Measurements from ENCODE around the gene TRIM54. TPM values are rescaled to one million over a fixed set of nuclear protein-coding genes. Genes with fewer than 3 reads are reported as not detected.
"Not testable (repeated sequence)": the region's sequence is repeated elsewhere in the genome, so short reads cannot be mapped to it uniquely, and the experiment has no call there.

TRIM54 gene
- total RNA-seq, 1 donor = not detected

- no peak for DNase-seq (ENCODE audit: low read depth)
- H3K4me3 ChIP-seq (ENCODE audit: low read depth, low read length) = no peak overlapping the region
- TF ChIP-seq CTCF (IDR thresholded peaks at IDR 0.05; ENCODE audit: insufficient read depth, low read depth, low read length) = no peak
Observed at GRCh38 chr2:27312152-27312551, 29.9 kb downstream of the TRIM54 start.

GRCh38 chr2:27313882-27314645 is 31.8 kb downstream of the TRIM54 start:
- DNase-seq (ENCODE audit: low read depth) = no peak
- no peak for TF ChIP-seq CTCF (IDR thresholded peaks at IDR 0.05; ENCODE audit: insufficient read depth, low read depth, low read length)
- no peak overlapping the region for H3K4me3 ChIP-seq (ENCODE audit: low read depth, low read length)

- no peak for TF ChIP-seq CTCF (IDR thresholded peaks at IDR 0.05; ENCODE audit: insufficient read depth, low read depth, low read length)
- no peak for DNase-seq (ENCODE audit: low read depth)
- no peak overlapping the region for H3K4me3 ChIP-seq (ENCODE audit: low read depth, low read length)
Observed at GRCh38 chr2:27314709-27315108, 32.5 kb downstream of the TRIM54 start.

- TF ChIP-seq CTCF (IDR thresholded peaks at IDR 0.05; ENCODE audit: insufficient read depth, low read depth, low read length) = no peak
- H3K4me3 ChIP-seq (ENCODE audit: low read depth, low read length) = no peak overlapping the region
- DNase-seq (ENCODE audit: low read depth) = no peak
Observed at GRCh38 chr2:27315122-27315521, 32.9 kb downstream of the TRIM54 start.

GRCh38 chr2:27316655-27317412 is 34.6 kb downstream of the TRIM54 start:
- H3K4me3 ChIP-seq (ENCODE audit: low read depth, low read length) = no peak overlapping the region
- no peak for DNase-seq (ENCODE audit: low read depth)
- TF ChIP-seq CTCF (IDR thresholded peaks at IDR 0.05; ENCODE audit: insufficient read depth, low read depth, low read length) = no peak

- not testable (repeated sequence) for H3K4me3 ChIP-seq (ENCODE audit: low read depth, low read length); DNase-seq (ENCODE audit: low read depth)
Observed at GRCh38 chr2:27319839-27320238, 37.6 kb downstream of the TRIM54 start.

GRCh38 chr2:27320958-27321543 is 38.8 kb downstream of the TRIM54 start:
- DNase-seq (ENCODE audit: low read depth) = peak; percentile 97
- TF ChIP-seq CTCF (IDR thresholded peaks at IDR 0.05; ENCODE audit: insufficient read depth, low read depth, low read length) = peak; percentile 63
- H3K4me3 ChIP-seq (ENCODE audit: low read depth, low read length) = no peak overlapping the region

All from fibroblast of villous mesenchyme (primary cell).